A549 (cell line): Measurements from ENCODE around the gene LRRC4C.

ENCODE experiments used
- EHF ChIP-seq: fragments of 250-450 bp; sonication (Bioruptor Pico); IDR thresholded peaks from 2 replicates; pipeline ENCODE4 v1.5.0; 2020; ENCODE audit warnings: mild to moderate bottlenecking
- HOXB13 ChIP-seq: fragments of 250-450 bp; sonication (Bioruptor Pico); IDR thresholded peaks from 2 replicates; pipeline ENCODE4 v1.5.0; 2020; ENCODE audit warnings: low read depth, mild to moderate bottlenecking, moderate library complexity
- MAFK ChIP-seq: fragments of 450-650 bp; IDR thresholded peaks from 2 replicates; pipeline ENCODE4 v1.6.1; 2014; ENCODE audit not compliant: partially characterized antibody
- POLR2A ChIP-seq: IDR thresholded peaks from 2 replicates; pipeline ENCODE4 v1.6.1; 2012; ENCODE audit warnings: mild to moderate bottlenecking, low read length
- RAD21 ChIP-seq, 2 experiments: fragments of >200 bp in 1 of 2; sonication (Bioruptor Twin) in 1 of 2; formaldehyde crosslinking in 1 of 2; IDR thresholded peaks in 1 of 2; conservative IDR thresholded peaks in 1 of 2; 2 replicates in 1 of 2; 3 replicates in 1 of 2; pipeline ENCODE4 v1.6.1; 2012 to 2018; ENCODE audit warnings: inconsistent platforms in 1 of 2
- RNF2 ChIP-seq: fragments of 200-600 bp; sonication (generic); IDR thresholded peaks from 2 replicates; pipeline ENCODE4 v1.6.1; 2016; ENCODE audit warnings: low read depth, mild to moderate bottlenecking, antibody characterized with exemption, moderate library complexity, borderline replicate concordance
- TF ChIP-seq, protein P1 (sequence below): fragments of >200 bp; sonication (Bioruptor Twin); formaldehyde crosslinking; IDR thresholded peaks from 3 replicates; pipeline ENCODE4 v1.5.1; 2016
- TF ChIP-seq, protein P2 (sequence below): fragments of 150-350 bp; IDR thresholded peaks from 2 replicates; pipeline ENCODE4 v1.6.1; 2014; ENCODE audit warnings: low read depth, mild to moderate bottlenecking, low read length

DNA sequence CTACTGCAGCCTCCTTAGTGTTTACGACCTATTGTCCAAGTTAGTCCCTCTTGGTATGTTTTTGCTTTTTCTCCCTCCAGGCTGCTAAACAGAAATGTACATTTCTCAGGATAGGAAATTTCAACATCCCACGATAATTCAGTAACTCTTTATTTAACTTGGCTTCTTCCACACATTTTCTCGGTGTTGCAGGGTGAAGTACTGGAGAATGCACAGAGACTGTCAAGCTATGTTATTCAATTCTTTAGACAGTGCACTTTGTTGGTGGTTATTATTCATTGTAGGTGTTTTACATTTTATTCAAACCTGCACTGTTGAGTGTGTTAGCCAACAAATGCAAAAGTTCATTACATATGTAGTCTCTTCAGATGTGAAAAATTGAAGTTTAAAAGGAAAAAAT is 839.8 kb downstream of the LRRC4C start:
- TF ChIP-seq, protein P1, sequence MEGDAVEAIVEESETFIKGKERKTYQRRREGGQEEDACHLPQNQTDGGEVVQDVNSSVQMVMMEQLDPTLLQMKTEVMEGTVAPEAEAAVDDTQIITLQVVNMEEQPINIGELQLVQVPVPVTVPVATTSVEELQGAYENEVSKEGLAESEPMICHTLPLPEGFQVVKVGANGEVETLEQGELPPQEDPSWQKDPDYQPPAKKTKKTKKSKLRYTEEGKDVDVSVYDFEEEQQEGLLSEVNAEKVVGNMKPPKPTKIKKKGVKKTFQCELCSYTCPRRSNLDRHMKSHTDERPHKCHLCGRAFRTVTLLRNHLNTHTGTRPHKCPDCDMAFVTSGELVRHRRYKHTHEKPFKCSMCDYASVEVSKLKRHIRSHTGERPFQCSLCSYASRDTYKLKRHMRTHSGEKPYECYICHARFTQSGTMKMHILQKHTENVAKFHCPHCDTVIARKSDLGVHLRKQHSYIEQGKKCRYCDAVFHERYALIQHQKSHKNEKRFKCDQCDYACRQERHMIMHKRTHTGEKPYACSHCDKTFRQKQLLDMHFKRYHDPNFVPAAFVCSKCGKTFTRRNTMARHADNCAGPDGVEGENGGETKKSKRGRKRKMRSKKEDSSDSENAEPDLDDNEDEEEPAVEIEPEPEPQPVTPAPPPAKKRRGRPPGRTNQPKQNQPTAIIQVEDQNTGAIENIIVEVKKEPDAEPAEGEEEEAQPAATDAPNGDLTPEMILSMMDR, result no peak
- TF ChIP-seq MAFK, result no peak
- no peak for TF ChIP-seq POLR2A
- no peak for TF ChIP-seq RAD21 (conservative IDR thresholded peaks at IDR 0.05 in 1 of 2, IDR thresholded peaks at IDR 0.05 in 1 of 2)
- TF ChIP-seq RNF2, result no peak
- TF ChIP-seq, protein P2, sequence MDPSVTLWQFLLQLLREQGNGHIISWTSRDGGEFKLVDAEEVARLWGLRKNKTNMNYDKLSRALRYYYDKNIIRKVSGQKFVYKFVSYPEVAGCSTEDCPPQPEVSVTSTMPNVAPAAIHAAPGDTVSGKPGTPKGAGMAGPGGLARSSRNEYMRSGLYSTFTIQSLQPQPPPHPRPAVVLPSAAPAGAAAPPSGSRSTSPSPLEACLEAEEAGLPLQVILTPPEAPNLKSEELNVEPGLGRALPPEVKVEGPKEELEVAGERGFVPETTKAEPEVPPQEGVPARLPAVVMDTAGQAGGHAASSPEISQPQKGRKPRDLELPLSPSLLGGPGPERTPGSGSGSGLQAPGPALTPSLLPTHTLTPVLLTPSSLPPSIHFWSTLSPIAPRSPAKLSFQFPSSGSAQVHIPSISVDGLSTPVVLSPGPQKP, result no peak
- no peak for TF ChIP-seq EHF (CRISPR knock-in tag)
- no peak for TF ChIP-seq HOXB13 (CRISPR knock-in tag)
